CD14-positive monocyte (primary cell): ENCODE measurements around the gene UGT1A9. TPM values are rescaled to one million over a fixed set of nuclear protein-coding genes. Genes with fewer than 3 reads are reported as not detected.

Experiments used
- DNase-seq, 3 donors: peaks; one replicate each; pipeline ENCODE4 v3.0.0-alpha.2; 2011 to 2022
- H2AFZ ChIP-seq: 2 replicates; pipeline ENCODE4 v1.6.0; 2012; ENCODE audit warnings: mild to moderate bottlenecking, low read depth, low read length, inconsistent platforms; ENCODE audit not compliant: insufficient read depth, poor library complexity, severe bottlenecking
- H3K27ac ChIP-seq, 2 donors: 1 replicate in 1 of 2; 2 replicates in 1 of 2; pipeline ENCODE4 v1.5.1; 2012 to 2013; ENCODE audit warnings: low read length in 2 of 2, control low read depth in 1 of 2, inconsistent platforms in 1 of 2, low read depth in 1 of 2, mild to moderate bottlenecking in 1 of 2
- H3K27me3 ChIP-seq, 2 donors: one replicate each; pipeline versions ENCODE4 v1.6.0 to v1.6.1; 2011 to 2013; ENCODE audit warnings: low read length in 2 of 2; ENCODE audit not compliant: control insufficient read depth in 2 of 2, insufficient read depth in 2 of 2
- H3K36me3 ChIP-seq, 2 donors: replicated peaks in 1 of 2; 1 replicate in 1 of 2; 2 replicates in 1 of 2; pipeline versions ENCODE4 v1.5.1 to v1.6.1; 2012 to 2013; ENCODE audit warnings: low read length in 2 of 2, control low read depth in 1 of 2, inconsistent platforms in 1 of 2, mild to moderate bottlenecking in 1 of 2; ENCODE audit not compliant: insufficient read depth in 2 of 2, control insufficient read depth in 1 of 2
- H3K4me1 ChIP-seq, 2 donors: 1 replicate in 1 of 2; 2 replicates in 1 of 2; pipeline versions ENCODE4 v1.5.1 to v1.6.1; 2012 to 2013; ENCODE audit warnings: low read length in 2 of 2, control low read depth in 1 of 2, inconsistent platforms in 1 of 2, mild to moderate bottlenecking in 1 of 2, moderate library complexity in 1 of 2; ENCODE audit not compliant: insufficient read depth in 2 of 2, control insufficient read depth in 1 of 2
- H3K4me2 ChIP-seq: replicated peaks from 2 replicates; pipeline ENCODE3; 2012; ENCODE audit warnings: low read length, moderate library complexity, mild to moderate bottlenecking; ENCODE audit not compliant: poor library complexity, severe bottlenecking; ENCODE audit errors: extremely low read depth
- H3K4me3 ChIP-seq, 3 experiments: fragments of 200-600 bp in 1 of 3; sonication (generic) in 1 of 3; replicated peaks in 1 of 3; 1 replicate in 2 of 3; 2 replicates in 1 of 3; pipeline ENCODE4 v1.5.1; 2011 to 2013; ENCODE audit warnings: low read length in 3 of 3, mild to moderate bottlenecking in 3 of 3, control low read depth in 2 of 3, low read depth in 2 of 3, inconsistent platforms in 1 of 3, moderate library complexity in 1 of 3
- H3K79me2 ChIP-seq: 2 replicates; pipeline ENCODE4 v1.6.0; 2012; ENCODE audit warnings: mild to moderate bottlenecking, control low read depth, inconsistent platforms, low read length, moderate library complexity; ENCODE audit not compliant: insufficient read depth
- H3K9ac ChIP-seq: 2 replicates; pipeline ENCODE4 v1.6.0; 2017; ENCODE audit warnings: low read length, mild to moderate bottlenecking; ENCODE audit not compliant: insufficient read depth, poor library complexity, severe bottlenecking
- H3K9me3 ChIP-seq, 2 donors: replicated peaks in 1 of 2; 1 replicate in 1 of 2; 2 replicates in 1 of 2; pipeline versions ENCODE4 v1.5.1 to v1.6.1; 2012 to 2013; ENCODE audit warnings: low read length in 2 of 2, control low read depth in 1 of 2; ENCODE audit not compliant: control insufficient read depth in 1 of 2, insufficient read depth in 1 of 2
- H4K20me1 ChIP-seq: 2 replicates; pipeline ENCODE4 v1.6.0; 2012; ENCODE audit warnings: mild to moderate bottlenecking, low read length, control low read depth, moderate library complexity; ENCODE audit not compliant: insufficient read depth
- H3K27ac Mint-ChIP-seq, 7 donors: one replicate each; pipeline ENCODE4 v1.8.0; 2020; ENCODE audit warnings: mild to moderate bottlenecking in 7 of 7, mixed read lengths in 7 of 7, moderate library complexity in 6 of 7, inconsistent platforms in 2 of 7
- H3K27me3 Mint-ChIP-seq, 3 donors: one replicate each; pipeline ENCODE4 v1.8.0; 2021 to 2022; ENCODE audit warnings: low read depth in 3 of 3, mild to moderate bottlenecking in 3 of 3, mixed read lengths in 3 of 3, moderate library complexity in 3 of 3, inconsistent platforms in 1 of 3
- H3K36me3 Mint-ChIP-seq, 2 donors: one replicate each; pipeline ENCODE4 v1.8.0; 2020; ENCODE audit warnings: mixed read lengths in 2 of 2, inconsistent platforms in 1 of 2, mild to moderate bottlenecking in 1 of 2
- H3K4me1 Mint-ChIP-seq: one replicate; pipeline ENCODE4 v1.8.0; 2020; ENCODE audit warnings: mild to moderate bottlenecking, mixed read lengths
- H3K4me3 Mint-ChIP-seq, 2 donors: one replicate each; pipeline ENCODE4 v1.8.0; 2020; ENCODE audit warnings: mild to moderate bottlenecking in 2 of 2, mixed read lengths in 2 of 2, moderate library complexity in 1 of 2
- H3K9me3 Mint-ChIP-seq, 7 donors: one replicate each; pipeline ENCODE4 v1.8.0; 2020 to 2022; ENCODE audit warnings: mixed read lengths in 7 of 7, mild to moderate bottlenecking in 6 of 7, moderate library complexity in 6 of 7, inconsistent platforms in 2 of 7
- WGBS: methylation state at CpG from one replicate; pipeline ENCODE4 v1.1.5; 2013; ENCODE audit warnings: missing lambda C conversion rate; ENCODE audit not compliant: insufficient coverage; 5-methylcytosine and 5-hydroxymethylcytosine counted together
- intact Hi-C, 2 donors: fragments of 100-400 bp; cut with micrococcal nuclease; formaldehyde crosslinking; loops; one replicate each; pipeline versions ENCODE4 v1.15.0 to v1.15.1; 2023
- polyA plus RNA-seq, 3 donors: library from polyadenylated mRNA; depleted of rRNA in 1 of 3; unstranded in 2 of 3; stranded (reverse) in 1 of 3; fragments of 300-500 nt in 2 of 3; fragments of >200 nt in 1 of 3; fragmentation: Illumina TruSeq in 2 of 3; gene quantifications; 1 replicate in 2 of 3; 2 replicates in 1 of 3; pipeline ENCODE4 v1.2.3, GENCODE V29; 2012 to 2021
- TF ChIP-seq, protein P1 (sequence below): fragments of 200-600 bp; IDR thresholded peaks from one replicate; pipeline ENCODE4 v1.8.0; 2022; ENCODE audit warnings: antibody characterized with exemption, mild to moderate bottlenecking

The UGT1A9 gene
- polyA plus RNA-seq, 3 donors = not detected

GRCh38 chr2:233799087-233799665, 127.5 kb downstream of the UGT1A9 start:
- Histone ChIP-seq H3K9ac (no peak overlapping the region), H3K4me2 (no peak overlapping the region), H4K20me1 (no peaks in the 10 kb centered on the region), H3K4me1 (no peaks in the 10 kb centered on the region), H3K4me3 (no peak overlapping the region), H2AFZ (no peak overlapping the region), H3K36me3 (no peaks in the 10 kb centered on the region), H3K79me2 (no peaks in the 10 kb centered on the region), H3K27me3 (no peaks in the 10 kb centered on the region), H3K27ac (no peak overlapping the region), H3K9me3 (no peaks in the 10 kb centered on the region)
- Mint-ChIP-seq H3K4me1 (no peaks in the 10 kb centered on the region), H3K9me3 (peaks cover 0 to 3% (median 0%) of the 10 kb centered on the region in 7 donors), H3K36me3 (no peaks in the 10 kb centered on the region), H3K27me3 (peaks cover 3 to 10% (median 5%) of the 10 kb centered on the region in 3 donors), H3K27ac (no peak overlapping the region), H3K4me3 (no peak overlapping the region)
- intact Hi-C loops = no loop called here
- no peak for DNase-seq
- 47% methylated on average over 3 of the region's 7 CpGs for WGBS
- TF ChIP-seq, protein P1, sequence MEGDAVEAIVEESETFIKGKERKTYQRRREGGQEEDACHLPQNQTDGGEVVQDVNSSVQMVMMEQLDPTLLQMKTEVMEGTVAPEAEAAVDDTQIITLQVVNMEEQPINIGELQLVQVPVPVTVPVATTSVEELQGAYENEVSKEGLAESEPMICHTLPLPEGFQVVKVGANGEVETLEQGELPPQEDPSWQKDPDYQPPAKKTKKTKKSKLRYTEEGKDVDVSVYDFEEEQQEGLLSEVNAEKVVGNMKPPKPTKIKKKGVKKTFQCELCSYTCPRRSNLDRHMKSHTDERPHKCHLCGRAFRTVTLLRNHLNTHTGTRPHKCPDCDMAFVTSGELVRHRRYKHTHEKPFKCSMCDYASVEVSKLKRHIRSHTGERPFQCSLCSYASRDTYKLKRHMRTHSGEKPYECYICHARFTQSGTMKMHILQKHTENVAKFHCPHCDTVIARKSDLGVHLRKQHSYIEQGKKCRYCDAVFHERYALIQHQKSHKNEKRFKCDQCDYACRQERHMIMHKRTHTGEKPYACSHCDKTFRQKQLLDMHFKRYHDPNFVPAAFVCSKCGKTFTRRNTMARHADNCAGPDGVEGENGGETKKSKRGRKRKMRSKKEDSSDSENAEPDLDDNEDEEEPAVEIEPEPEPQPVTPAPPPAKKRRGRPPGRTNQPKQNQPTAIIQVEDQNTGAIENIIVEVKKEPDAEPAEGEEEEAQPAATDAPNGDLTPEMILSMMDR = no peak

GRCh38 chr2:233799716-233800115, 128.0 kb downstream of the UGT1A9 start:
- Histone ChIP-seq H2AFZ (no peak overlapping the region), H3K4me3 (no peak overlapping the region), H3K9ac (no peak overlapping the region), H3K79me2 (no peaks in the 10 kb centered on the region), H3K27ac (no peak overlapping the region), H3K27me3 (no peaks in the 10 kb centered on the region), H3K4me2 (no peak overlapping the region), H3K9me3 (no peaks in the 10 kb centered on the region), H4K20me1 (no peaks in the 10 kb centered on the region), H3K4me1 (no peaks in the 10 kb centered on the region), H3K36me3 (no peaks in the 10 kb centered on the region)
- Mint-ChIP-seq H3K4me3 (no peak overlapping the region), H3K36me3 (no peaks in the 10 kb centered on the region), H3K9me3 (peaks cover 0 to 3% (median 0%) of the 10 kb centered on the region in 7 donors), H3K27ac (peak overlapping the region in 1 of 7 donors; percentile 55), H3K4me1 (no peaks in the 10 kb centered on the region), H3K27me3 (peaks cover 3 to 9% (median 5%) of the 10 kb centered on the region in 3 donors)
- TF ChIP-seq, protein P1 = no peak
- intact Hi-C loops = no loop called here
- WGBS = 60% methylated on average over 5 of the region's 5 CpGs
- no peak for DNase-seq
